ENCODE data around the gene PCGF2. TPM values are rescaled to one million over a fixed set of nuclear protein-coding genes. Genes with fewer than 3 reads are reported as not detected.
A peak's percentile ranks its signal among the peaks of the same experiment; 100 is the strongest.

The PCGF2 gene
- total and polyA plus RNA-seq, 9 of the 15 experiments (the other 6 are each of a cell fraction or from before 2014, with no cell fraction given) = 1.3 to 33.4 (median 7.0) TPM

DNA sequence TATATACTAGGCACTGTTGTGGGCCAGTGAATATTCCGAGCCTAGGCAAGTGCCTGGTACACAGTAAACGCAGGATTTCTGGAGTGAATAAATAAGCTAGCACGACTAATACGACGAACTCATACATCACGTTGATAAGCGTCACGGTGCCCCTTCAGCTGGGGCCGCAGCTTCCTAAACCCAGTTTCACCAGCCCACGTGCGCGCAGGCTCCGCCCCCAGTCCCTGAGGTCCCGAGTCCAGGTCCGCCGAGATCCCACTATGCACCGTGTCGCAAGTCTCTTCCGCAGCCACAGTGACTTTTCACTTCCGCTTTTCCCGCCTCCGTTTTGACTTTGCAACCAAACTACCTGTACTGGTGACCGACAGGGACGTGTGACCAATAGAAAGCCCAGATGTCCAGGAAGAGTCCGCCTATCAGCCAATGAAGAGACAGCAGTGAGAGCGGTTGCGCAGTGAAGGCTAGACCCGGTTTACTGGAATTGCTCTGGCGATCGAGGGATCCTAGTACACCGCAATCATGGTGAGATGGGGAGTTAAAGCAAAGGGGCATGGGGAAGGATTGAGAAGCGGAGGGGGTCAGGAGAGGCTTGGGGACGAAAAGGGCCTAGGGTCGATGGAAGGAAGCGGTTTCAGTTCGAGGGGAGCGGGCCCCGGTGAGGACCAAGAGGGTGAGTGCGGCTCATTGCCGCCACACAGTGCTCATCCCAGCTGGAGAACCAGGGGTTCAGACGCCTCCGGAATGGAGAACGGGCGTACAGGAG, 4.4 kb upstream of the PCGF2 start, which contains the start of gene PSMB3 (continued):
- TF ChIP-seq, protein P1, sequence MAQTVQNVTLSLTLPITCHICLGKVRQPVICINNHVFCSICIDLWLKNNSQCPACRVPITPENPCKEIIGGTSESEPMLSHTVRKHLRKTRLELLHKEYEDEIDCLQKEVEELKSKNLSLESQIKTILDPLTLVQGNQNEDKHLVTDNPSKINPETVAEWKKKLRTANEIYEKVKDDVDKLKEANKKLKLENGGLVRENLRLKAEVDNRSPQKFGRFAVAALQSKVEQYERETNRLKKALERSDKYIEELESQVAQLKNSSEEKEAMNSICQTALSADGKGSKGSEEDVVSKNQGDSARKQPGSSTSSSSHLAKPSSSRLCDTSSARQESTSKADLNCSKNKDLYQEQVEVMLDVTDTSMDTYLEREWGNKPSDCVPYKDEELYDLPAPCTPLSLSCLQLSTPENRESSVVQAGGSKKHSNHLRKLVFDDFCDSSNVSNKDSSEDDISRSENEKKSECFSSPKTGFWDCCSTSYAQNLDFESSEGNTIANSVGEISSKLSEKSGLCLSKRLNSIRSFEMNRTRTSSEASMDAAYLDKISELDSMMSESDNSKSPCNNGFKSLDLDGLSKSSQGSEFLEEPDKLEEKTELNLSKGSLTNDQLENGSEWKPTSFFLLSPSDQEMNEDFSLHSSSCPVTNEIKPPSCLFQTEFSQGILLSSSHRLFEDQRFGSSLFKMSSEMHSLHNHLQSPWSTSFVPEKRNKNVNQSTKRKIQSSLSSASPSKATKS (CRISPR knock-in tag; IDR thresholded peaks at IDR 0.05) = no peak
- TF ChIP-seq MAZ (CRISPR knock-in tag; conservative IDR thresholded peaks at IDR 0.05 in 1 of 2, IDR thresholded peaks at IDR 0.05 in 1 of 2) (peak in 1 of 2 experiments; percentile 43; a peak in 1 of 4 replicates), CREM (IDR thresholded peaks at IDR 0.05; ENCODE audit: low read depth) (peak; percentile 86), NEUROD1 (IDR thresholded peaks at IDR 0.05; ENCODE audit: borderline replicate concordance, low read depth, low read length, partially characterized antibody) (peak; percentile 97), GTF2A2 (tag; IDR thresholded peaks at IDR 0.05) (no peak), ZNF76 (CRISPR knock-in tag; IDR thresholded peaks at IDR 0.05; ENCODE audit: borderline replicate concordance) (peak; percentile 91; the same call in 1 of the 2 replicates), MYNN (IDR thresholded peaks at IDR 0.05) (no peak), MYNN (CRISPR knock-in tag; IDR thresholded peaks at IDR 0.05) (no peak), NFE2 (IDR thresholded peaks at IDR 0.05; ENCODE audit: low read depth) (peak; percentile 76), IFI16 (CRISPR knock-in tag; IDR thresholded peaks at IDR 0.05) (no peak), ATF1 (CRISPR knock-in tag; IDR thresholded peaks at IDR 0.05) (no peak), ATF1 (tag; IDR thresholded peaks at IDR 0.05) (peak; percentile 85), TAF1 (IDR thresholded peaks at IDR 0.05; ENCODE audit: control insufficient read depth, extremely low read depth, insufficient read depth, low read length, severe bottlenecking) (peak; percentile 43), MYC (IDR thresholded peaks at IDR 0.05; ENCODE audit: low read depth, low read length) (peak; percentile 100), MYC (CRISPR knock-in tag; IDR thresholded peaks at IDR 0.05; ENCODE audit: borderline replicate concordance, low read depth) (peak; percentile 91), MTA3 (IDR thresholded peaks at IDR 0.05; ENCODE audit: borderline replicate concordance) (peak; percentile 77), ZFX (CRISPR knock-in tag; IDR thresholded peaks at IDR 0.05) (peak; percentile 45; the same call in 1 of the 2 replicates), KLF10 (CRISPR knock-in tag; IDR thresholded peaks at IDR 0.05) (no peak), RNF2 (IDR thresholded peaks at IDR 0.05) (0 out of 2 replicates have a peak, but pooled peaks have one; percentile 32)
- TF ChIP-seq, protein P2, sequence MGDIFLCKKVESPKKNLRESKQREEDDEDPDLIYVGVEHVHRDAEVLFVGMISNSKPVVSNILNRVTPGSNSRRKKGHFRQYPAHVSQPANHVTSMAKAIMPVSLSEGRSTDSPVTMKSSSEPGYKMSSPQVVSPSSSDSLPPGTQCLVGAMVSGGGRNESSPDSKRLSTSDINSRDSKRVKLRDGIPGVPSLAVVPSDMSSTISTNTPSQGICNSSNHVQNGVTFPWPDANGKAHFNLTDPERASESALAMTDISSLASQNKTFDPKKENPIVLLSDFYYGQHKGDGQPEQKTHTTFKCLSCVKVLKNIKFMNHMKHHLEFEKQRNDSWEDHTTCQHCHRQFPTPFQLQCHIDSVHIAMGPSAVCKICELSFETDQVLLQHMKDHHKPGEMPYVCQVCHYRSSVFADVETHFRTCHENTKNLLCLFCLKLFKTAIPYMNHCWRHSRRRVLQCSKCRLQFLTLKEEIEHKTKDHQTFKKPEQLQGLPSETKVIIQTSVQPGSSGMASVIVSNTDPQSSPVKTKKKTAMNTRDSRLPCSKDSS (IDR thresholded peaks at IDR 0.05; ENCODE audit: low read depth, partially characterized antibody) = no peak
- TF ChIP-seq, protein P3, sequence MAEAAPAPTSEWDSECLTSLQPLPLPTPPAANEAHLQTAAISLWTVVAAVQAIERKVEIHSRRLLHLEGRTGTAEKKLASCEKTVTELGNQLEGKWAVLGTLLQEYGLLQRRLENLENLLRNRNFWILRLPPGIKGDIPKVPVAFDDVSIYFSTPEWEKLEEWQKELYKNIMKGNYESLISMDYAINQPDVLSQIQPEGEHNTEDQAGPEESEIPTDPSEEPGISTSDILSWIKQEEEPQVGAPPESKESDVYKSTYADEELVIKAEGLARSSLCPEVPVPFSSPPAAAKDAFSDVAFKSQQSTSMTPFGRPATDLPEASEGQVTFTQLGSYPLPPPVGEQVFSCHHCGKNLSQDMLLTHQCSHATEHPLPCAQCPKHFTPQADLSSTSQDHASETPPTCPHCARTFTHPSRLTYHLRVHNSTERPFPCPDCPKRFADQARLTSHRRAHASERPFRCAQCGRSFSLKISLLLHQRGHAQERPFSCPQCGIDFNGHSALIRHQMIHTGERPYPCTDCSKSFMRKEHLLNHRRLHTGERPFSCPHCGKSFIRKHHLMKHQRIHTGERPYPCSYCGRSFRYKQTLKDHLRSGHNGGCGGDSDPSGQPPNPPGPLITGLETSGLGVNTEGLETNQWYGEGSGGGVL (CRISPR knock-in tag; IDR thresholded peaks at IDR 0.05) = no peak
- TF ChIP-seq, protein P4, sequence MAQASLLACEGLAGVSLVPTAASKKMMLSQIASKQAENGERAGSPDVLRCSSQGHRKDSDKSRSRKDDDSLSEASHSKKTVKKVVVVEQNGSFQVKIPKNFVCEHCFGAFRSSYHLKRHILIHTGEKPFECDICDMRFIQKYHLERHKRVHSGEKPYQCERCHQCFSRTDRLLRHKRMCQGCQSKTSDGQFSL (CRISPR knock-in tag; IDR thresholded peaks at IDR 0.05) = no peak
- TF ChIP-seq, protein P4 (tag; IDR thresholded peaks at IDR 0.05) = no peak

All from K562 (cell line).